Stimulated activated CD4-positive, alpha-beta T cell treated with anti-CD3 and anti-CD28 coated beads, TNF-alpha, amount 100 ng/mL, for 48 hours (primary cell): ENCODE data around the gene HECTD1.
"Not testable (repeated sequence)": the region's sequence is repeated elsewhere in the genome, so short reads cannot be mapped to it uniquely, and the experiment has no call there.

Experiments used
- DNase-seq, 3 donors: peaks; one replicate each; pipeline ENCODE4 v3.0.0-alpha.2; 2020; ENCODE audit warnings: low read depth in 3 of 3

Gene HECTD1

DNA sequence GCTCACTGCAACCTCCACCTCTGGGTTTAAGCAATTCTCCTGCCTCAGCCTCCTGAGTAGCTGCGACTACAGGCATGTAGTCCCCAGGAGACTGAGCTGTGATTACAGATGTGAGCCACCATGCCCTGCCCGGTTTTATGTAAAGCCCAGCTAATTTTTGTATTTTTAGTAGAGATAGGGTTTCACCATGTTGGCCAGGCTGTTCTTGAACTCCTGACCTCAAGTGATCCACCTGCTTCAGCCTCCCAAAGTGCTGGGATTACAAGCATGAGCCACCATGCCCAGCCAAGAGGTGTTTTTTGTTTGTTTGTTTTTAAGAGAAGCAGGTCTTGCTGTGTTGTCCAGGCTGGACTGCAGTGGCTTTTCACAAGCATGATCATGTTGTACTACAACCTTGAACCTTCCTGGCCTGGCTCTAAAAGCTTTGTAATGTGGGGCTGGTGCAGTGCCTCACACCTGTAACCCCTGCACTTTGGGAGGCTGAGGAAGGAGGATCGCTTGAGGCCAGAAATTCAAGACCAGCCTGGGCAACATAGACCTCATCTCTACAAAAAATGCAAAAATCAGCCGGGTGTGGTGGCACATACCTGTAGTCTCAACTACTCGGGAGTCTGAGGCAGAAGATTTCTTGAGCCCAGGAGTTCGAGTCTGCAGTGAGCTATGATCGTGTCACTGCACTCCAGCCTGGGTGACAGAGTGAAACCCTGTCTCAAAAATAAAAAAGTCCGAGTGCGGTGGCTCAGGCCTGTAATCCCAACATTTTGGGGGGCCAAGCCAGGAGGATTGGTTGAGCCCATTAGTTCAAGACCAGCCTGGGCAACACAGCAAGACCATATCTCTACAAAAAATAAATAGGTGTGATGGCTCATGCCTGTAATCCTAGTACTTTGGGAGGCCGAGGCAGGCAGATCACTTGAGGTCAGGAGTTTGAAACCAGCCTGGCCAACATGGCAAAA is 113.4 kb downstream of the HECTD1 start:
- not testable (repeated sequence) for DNase-seq

DNA sequence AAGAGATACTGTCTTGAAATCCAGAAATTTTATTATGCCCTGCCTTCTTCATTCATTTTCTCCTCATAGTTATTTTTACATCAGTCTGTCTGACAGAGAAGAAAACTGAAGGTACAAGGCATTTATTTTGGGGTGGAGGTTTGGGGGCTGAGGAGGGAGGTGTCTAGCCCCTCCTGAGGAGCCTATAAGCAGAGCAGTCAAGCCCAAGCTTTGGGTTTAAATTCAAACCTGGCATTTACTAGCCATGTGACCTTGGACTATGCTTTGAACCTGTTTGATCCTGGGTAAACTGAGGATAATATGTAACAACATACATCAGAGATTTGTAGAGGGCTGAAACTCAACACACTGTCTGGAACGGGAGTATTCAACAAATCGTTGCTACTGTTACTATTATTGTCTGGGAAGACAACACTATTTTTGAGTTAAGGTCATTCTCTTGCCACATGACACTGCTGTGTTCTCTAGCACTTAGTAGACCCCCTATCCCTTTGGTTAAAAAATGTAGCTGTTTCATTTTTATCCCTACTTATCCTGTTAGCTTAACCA is 115.4 kb downstream of the HECTD1 start:
- DNase-seq: no peak

DNA sequence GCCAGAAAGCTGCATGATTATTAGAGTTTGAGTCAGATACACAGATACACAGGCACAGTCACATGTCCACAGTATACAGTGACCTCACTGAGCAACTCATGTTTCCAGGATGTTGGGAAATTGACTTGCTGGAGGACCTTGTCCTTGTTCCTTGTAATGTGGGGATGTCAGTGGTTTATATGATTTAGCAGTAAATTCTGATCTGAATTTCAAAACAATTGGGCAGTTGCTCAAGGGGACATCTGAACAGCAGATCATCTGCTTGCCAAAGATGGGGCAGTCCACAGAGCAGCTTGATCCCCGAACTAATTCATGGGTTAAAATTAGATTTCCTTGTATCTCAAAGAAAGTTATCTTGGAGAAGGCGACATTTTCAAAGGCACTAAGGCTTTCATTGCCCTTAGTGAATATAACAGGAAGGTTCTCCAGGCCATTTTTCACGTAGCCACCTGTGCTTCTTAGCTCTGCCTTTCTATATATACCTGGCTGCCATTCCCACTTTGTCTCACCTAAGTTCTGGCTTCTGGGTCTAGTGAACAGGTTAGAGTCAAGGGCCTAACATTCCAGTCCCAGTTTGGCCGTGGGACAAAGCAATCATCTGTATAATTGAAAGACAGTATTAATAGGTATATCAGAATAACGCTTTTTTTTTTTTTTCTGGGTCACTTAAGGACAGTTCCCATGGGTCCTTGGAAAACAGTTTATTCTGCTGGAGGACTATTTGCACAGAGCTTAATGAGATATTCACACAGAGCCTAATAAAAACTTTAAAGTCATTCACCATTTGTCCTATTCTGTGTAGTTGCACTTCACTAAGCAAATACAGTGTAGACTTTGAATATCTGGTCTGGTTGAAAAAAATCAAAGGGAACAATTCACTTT is 116.5 kb downstream of the HECTD1 start:
- no peak for DNase-seq

DNA sequence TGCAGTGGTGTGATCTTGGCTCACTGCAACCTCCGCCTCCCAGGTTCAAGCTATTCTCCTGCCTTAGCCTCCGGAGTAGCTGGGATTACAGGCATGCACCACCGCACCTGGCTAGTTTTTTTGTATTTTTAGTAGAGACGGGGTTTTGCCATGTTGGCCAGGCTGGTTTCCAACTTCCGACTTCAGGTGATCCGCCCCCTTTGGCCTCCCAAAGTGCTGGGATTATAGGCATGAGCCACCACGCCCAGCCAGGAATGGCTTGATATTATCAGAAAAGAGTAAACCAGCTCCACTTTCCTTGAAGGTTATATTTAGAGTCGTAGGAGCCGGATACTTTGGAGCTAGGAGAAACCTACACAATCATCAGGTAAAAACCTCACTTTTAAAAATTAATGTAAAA is 121.1 kb downstream of the HECTD1 start:
- not testable (repeated sequence) for DNase-seq

DNA sequence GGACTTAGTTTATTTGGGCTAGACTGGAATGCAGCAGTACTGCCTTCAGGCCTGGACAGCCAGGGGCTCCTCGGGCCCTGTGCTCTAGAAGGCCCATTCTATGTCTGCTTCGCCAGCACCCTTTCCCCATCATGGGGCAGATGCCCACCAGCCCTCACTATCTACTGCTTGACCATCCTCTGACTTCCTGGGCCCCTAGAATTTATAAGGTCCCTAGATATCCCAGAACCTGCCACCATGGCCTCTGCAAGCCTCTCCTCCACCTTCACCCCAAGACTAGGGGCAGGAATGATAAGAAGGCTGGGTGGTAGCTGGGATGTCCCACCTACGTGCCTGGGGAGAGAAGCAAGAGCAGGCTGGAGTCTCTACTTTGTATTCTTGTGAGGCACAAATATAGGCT is 122.6 kb downstream of the HECTD1 start:
- no peak for DNase-seq

DNA sequence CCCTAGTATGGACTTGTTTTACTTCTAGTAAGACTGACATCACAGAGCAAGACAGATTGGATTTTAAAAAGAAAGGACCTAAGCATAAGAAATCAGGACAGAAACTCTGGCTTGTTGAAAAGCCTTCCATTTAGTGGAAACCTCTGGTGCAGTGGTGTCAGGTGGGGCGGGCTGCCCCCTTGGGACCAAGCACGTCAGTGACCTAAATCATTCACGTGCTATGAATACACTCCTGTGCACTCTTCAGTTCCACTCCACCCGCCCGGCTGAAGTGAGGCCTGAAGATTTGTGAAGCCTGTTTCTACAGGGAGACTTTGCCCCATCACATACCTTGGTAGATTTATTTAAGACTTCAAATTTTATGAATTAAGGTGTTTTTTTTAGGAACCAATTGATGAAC is 123.2 kb downstream of the HECTD1 start:
- DNase-seq: no peak

DNA sequence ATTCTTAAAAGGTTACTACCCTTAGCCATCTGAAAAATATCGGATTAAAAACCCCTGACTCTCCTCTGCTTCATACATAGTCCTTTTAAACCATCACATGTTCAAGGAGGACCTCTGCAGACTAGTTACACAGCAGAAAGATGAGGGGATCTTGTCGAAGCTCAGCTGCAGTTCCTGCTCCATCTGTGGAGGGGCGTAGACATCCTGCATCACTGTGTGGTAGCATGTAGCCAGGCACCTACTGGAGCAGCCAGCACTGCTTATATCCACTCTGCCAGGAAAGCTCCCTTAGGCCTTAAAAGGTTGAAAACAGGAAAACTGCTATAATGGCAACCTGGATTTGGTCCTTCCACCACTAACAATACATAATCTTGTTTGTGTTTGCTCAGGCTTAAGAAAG is 123.8 kb downstream of the HECTD1 start:
- DNase-seq: no peak

DNA sequence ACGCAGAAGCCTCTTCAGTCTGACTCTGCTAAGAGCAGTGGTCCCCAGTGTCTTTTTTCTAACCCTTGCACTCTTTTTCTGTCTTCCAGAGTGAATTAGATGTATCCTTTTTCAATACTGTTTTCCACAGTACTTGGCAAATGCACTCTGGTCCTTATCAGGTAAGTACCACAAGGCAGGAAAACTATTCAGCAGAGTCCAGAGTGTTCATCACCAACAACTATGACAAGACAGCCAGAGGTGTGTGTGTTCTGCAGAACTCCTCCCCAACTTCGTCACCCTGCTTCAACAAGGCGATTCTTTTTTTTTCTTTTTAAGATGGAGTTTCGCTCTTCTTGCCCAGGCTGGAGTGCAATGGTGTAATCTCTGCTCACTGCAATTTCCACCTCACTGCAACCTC is 127.1 kb downstream of the HECTD1 start:
- DNase-seq: no peak

DNA sequence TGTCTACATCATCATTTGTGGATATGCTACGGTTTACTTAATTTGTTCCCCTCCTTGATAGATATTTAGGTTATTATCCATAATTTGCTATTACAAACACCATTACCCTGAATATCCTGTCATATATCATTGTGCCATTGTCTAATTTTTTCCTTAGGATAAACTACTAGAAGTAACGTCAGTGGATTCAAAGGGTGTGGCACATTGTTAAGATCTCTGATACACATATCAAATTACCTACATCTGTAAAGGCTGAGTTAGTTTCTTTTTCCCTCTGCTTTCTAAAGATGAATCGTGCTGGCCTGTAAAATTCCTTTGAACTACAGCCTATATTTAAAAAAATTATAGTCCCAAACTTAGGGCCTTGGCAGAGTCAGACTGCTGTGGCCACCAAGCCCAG is 127.5 kb downstream of the HECTD1 start:
- DNase-seq: no peak

DNA sequence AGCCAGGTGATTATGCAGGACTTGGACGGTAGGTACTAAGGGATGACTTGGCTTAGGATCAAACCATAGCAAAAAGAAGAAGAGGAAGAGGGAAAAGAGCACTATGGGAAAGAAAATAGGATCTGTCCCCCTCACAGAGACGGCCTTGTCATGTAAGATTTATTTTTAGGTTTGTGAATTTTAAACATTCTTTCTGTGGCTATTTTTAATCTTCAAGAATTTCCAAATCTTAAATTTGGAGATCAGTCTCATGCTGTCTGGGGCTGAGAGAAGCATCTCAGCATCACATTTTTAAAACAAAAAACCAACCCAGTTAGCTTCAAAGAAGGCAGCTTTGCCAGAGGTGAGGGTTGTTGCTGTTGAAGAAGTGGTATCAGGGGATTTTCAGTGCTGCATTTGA is 128.8 kb downstream of the HECTD1 start:
- no peak for DNase-seq

DNA sequence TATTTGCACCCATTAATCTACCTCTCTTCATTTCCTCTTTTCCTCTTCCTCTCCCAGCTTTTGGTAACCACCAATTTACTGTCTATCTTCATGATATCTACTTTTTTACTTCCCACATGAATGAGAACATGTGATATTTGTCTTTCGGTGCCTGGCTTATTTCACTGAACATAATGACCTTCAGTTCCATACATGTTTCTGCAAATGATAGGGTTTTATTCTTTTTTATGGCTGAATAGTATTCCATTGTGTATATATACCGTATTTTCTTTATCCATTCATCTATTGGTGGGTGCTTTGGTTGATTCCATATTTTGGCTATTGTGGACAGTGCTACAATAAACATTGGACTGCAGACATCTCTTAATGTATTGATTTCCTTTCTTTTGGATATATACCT is 132.4 kb downstream of the HECTD1 start:
- DNase-seq: no peak

DNA sequence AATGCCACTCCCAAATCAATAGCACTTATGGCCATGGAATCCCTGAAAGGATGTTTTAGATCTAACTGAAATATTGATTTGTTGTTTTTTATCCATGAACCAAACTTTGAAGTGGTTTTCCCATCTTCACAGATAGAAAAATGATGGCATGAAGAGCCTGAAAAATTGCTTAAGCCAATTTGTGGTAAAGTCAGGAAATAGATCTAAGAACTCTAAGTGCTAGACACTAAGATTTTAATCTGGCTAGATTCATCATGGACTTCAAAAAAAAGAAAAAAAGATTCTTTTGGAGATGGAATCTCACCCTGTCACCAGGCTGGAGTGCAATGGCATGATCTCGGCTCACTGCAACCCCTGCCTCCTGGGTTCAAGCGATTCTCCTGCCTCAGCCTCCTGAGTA is 136.4 kb downstream of the HECTD1 start:
- no peak for DNase-seq

DNA sequence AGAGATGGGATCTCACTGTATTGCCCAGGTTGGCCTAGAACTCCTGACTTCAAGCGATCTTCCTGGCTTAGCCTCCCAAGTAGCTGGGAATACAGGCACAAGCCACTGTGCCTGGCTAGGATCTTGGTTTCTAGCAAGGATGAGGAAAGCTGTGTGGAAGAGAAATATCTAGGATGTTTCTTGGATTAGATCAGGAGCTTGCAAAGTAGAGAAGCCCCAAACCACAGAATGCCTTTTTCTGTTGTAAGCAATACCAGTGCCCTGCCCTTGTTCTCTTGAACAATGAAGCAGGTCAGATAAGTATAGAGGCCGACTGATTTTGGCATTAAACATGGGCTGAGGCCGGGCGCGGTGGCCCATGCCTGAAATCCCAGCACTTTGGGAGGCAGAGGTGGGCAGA is 137.2 kb downstream of the HECTD1 start:
- DNase-seq: no peak

DNA sequence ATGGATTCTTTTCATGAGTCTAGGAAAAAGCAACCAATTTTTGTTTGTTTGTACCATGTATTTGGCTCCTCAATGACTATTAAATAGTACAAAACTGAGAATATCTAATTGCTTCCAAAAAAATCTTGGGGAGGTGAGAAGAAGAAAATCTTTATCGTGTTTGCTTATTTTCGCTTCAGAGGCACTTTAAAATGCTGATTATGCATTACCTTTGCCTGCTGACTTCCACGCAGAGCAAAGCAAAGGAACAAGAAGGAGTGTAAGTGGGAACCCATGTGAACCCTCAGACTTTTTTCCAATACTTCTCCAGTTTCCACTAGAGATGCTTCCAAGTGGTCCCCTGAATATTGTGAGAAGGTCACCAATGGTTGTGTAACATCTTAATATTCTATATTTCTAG is 138.2 kb downstream of the HECTD1 start:
- no peak for DNase-seq

DNA sequence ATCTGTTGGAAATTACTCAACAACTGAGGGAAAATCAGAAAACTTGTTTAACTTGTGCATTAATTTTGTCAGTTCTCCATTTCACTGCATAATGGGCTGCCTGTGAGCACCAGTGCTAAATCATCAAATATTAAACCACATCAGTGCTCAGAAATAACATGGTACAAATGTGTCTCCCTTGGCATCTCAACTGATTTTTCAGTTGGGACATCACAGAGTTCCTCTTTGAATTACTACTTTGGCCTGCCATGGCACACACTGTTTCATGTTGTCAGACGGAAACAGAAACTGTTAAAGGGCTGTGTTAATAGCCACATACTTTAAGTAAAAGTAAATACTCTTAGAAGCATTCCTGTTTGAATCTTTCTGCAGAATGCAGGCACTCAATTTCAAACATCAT is 139.4 kb downstream of the HECTD1 start:
- DNase-seq: no peak

DNA sequence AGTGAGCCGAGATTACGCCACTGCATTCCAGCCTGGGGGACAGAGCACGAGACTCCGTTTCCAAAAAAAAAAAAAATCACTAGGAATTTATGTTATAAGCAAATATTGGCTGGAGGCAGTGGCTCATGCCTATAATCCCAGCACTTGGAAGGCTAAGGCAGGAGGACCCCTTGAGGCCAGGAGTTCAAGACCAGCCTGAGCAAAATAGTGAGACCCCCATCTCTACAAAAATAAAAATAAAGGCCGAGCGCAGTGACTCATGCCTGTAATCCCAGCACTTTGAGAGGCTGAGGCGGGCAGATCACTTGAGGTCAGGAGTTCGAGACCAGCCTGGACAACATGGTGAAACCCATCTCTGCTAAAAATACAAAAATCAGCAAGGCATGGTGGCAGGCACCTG is 144.7 kb downstream of the HECTD1 start:
- DNase-seq: not testable (repeated sequence)

DNA sequence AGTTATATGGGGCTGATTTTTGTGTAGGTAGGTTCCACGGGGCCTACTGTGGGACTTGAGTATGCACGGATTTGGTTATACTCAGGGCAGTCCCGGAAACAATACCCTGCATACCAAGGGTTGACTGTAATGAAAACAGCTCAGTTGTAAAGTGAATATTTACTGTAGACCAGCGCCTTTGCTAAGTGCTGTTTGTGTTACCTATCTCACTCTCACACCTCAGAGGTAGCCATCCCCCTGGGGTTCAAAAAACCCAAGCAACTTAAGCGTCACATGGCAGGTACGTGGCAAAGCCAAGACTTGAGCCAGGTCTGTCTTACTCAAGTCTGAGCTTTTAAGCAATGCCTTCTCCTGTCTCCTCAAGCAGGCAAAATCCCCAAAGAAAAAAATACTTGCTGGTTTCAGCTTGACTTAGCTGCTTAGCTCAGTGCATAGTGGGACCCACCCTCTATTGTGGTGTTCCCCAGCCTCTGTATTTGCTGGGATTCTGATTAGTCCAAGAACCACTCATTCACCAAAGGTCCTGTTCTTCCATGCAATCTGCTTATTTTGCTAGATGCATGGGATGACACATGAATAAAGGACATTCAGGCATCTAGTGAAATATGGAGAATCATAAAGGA is 147.2 kb downstream of the HECTD1 start:
- no peak for DNase-seq

DNA sequence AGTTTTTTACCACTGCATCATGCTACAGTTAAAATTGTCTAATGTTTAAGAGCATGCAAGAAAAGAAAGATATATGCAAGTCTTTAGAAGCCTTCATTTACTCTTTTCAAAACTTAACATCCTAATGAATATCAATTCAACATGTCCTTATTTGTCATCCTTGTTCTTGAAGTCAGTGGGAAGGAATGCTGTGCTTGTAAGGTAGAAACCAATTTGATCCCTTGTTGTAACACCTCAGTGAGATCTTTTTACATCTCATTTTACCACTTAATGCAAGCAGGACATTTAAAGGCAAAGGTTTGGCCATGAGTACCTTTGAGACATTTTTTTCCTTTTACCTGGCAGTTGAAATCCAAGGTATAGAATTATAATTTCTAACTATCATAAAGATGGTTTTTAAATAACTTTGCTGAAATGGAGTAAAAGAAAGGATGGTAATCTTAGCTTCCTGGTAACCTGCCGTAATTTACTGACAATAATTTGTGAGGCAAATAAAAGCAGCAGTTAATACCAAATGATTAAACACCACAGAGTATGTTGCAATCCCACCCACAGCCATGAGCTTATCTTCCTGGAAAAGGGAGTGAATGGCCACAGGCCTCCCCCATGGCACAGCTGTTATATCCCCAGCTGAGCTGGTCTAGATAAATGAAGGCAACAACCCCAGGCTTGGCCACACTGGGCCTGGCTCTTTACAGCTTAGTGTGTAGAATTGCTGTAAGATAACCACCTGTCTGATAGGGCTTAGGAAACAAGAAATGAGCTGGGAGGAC is 148.3 kb downstream of the HECTD1 start:
- DNase-seq: no peak

DNA sequence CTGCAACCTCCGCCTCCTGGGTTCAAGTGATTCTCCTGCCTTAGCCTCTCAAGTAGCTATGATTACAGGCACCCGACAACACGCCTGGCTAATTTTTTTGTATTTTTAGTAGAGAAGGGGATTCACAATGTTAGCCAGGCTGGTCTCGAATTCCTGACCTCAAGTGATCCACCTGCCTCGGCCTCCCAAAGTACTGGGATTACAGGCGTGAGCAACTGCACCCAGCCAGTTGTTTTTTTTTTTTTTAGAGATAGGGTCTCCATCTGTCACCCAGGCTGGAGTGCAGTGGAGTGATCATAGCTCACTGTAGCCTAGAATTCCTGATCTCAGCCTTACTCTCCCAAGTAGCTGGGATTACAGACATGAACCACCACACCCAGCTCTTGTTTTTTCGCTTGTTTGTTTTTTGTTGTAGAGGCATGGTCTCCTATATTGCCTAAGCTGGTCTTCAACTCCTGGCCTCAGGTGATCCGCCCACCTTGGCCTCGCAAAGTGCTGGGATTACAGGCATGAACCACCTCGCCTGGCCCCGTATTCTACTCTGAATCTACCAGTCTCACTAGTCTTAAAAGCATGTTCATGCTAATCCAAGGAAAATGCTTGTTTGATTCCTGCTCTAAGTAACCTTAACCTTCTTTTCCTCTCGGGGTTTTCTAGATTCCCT is 149.8 kb downstream of the HECTD1 start:
- no peak for DNase-seq

DNA sequence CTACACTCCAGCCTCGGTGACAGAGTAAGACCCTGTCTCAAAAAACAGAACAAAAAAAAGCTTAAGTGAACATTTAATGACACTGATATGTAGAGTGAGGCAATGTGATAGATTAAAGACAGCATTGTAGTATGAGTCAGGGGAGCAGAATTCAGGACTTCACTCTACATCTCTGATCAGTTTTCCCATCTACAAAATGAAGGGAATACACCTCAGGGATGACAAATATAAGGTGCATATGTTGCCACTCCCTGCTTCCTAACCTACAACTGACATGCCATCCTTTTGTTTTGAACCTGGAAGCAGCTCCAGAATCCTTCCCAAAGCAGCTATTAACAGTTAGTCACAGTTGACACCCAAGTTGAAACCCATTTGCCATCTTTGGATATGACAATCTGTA is 150.6 kb downstream of the HECTD1 start:
- DNase-seq: no peak
